ENCODE measurements around the gene TMC1.

Gene TMC1

GRCh38 chr9:72636621-72637020, 115.2 kb downstream of the TMC1 start:
- TF ChIP-seq, protein P1, sequence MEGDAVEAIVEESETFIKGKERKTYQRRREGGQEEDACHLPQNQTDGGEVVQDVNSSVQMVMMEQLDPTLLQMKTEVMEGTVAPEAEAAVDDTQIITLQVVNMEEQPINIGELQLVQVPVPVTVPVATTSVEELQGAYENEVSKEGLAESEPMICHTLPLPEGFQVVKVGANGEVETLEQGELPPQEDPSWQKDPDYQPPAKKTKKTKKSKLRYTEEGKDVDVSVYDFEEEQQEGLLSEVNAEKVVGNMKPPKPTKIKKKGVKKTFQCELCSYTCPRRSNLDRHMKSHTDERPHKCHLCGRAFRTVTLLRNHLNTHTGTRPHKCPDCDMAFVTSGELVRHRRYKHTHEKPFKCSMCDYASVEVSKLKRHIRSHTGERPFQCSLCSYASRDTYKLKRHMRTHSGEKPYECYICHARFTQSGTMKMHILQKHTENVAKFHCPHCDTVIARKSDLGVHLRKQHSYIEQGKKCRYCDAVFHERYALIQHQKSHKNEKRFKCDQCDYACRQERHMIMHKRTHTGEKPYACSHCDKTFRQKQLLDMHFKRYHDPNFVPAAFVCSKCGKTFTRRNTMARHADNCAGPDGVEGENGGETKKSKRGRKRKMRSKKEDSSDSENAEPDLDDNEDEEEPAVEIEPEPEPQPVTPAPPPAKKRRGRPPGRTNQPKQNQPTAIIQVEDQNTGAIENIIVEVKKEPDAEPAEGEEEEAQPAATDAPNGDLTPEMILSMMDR (conservative IDR thresholded peaks at IDR 0.05; ENCODE audit: low read depth, low read length): no peak
- H3K4me3 ChIP-seq (ENCODE audit: low read length): no peak overlapping the region
- DNase-seq (ENCODE audit: low read depth): no peak

DNA sequence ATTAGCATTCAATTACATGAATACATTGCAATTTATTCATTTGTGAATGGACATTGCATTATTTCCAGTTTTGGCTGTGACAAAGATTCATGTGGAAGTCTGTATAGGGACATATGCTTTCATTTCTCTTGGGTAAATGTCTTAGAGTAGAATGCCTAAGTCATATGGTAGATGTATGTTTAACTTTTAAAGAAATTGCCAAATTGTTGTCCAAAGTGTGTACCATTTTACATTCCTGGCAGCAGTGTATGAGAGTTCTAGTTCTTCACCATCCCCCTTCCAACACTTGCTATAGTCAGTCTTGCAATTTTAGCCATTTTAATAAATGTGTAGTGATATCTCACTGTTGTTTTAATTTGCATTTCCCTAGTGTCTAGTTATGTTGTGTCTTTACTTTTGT, 122.2 kb downstream of the TMC1 start:
- DNase-seq (ENCODE audit: low read depth): no peak
- TF ChIP-seq, protein P1 (conservative IDR thresholded peaks at IDR 0.05; ENCODE audit: low read depth, low read length): no peak
- H3K4me3 ChIP-seq (ENCODE audit: low read length): no peak overlapping the region

DNA sequence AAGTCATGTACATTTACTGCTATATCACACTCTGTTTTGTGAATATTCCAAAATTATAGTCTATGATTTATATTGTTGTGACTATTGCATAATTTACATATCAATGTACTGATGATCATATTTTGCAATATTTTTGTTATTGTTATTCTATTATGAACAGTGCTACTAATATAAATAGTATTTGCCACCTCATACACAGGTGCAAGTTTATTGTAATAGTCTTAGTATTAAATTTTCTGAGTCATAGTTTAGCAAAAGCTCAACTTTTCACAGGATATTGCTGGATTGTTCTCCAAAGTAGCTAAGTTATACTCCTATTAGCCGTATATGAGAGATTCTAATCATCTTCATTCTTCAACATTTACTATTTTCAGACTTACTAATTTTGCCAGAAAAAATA, 124.7 kb downstream of the TMC1 start:
- TF ChIP-seq, protein P1 (conservative IDR thresholded peaks at IDR 0.05; ENCODE audit: low read depth, low read length): no peak
- DNase-seq (ENCODE audit: low read depth): no peak
- no peak overlapping the region for H3K4me3 ChIP-seq (ENCODE audit: low read length)

- H3K4me3 ChIP-seq (ENCODE audit: low read length): no peak overlapping the region
- TF ChIP-seq, protein P1 (conservative IDR thresholded peaks at IDR 0.05; ENCODE audit: low read depth, low read length): no peak
- DNase-seq (ENCODE audit: low read depth): no peak
Measured at GRCh38 chr9:72648324-72649126, 127.1 kb downstream of the TMC1 start.

DNA sequence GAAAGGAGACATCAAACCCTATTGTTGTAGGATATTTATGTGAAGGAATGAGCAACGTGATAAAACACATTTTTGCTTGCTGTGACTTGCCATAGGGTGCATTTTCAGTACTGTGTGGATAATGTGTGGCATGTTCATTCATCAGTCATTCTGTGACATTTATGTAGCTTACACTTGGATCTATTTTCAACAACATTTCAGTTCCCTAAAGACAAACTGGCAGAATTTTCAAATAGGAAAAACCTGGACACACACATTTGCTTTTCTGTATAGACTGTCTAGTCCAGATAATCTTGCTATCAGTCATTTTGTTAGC, 127.7 kb downstream of the TMC1 start:
- DNase-seq (ENCODE audit: low read depth): no peak
- TF ChIP-seq, protein P1 (conservative IDR thresholded peaks at IDR 0.05; ENCODE audit: low read depth, low read length): no peak
- H3K4me3 ChIP-seq (ENCODE audit: low read length): no peak overlapping the region

DNA sequence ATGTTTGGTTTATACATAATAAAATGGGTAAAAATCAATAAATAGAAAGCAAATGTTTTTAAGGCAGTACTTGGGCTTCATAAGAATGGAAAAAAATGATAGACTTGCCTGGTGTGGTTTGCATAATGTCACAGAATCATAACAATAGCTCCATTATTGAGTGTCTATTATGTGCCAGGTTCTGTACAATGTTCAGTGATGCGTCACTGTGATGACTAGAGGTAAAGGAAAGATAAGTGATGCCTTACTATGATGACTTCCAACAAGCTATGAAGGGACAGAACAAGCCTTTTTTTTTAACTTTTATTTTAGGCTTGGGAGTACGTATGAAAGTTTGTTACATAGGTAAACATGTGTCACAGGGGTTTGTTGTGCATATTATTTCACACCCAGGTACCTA, 128.8 kb downstream of the TMC1 start:
- H3K4me3 ChIP-seq (ENCODE audit: low read length): no peak overlapping the region
- TF ChIP-seq, protein P1 (conservative IDR thresholded peaks at IDR 0.05; ENCODE audit: low read depth, low read length): no peak
- DNase-seq (ENCODE audit: low read depth): no peak

DNA sequence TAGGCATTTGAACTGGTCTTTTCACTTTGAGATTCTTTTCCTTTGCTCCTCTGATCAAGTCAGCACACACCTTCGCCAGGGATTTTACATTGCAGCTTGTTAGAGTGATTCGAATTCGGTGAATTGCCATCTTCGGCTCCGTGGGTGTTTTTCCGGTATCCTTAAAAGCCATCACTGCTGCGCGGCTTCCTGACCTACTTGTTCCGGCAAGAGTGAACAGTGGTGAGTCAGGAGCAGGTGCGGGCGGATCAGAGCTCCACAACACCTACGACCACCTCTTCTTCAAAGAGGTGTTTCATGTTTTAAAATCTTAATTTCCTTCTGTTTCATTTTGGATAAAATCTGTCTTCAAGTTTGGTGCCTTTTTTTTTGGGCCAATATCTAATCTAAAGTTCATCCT, 134.6 kb downstream of the TMC1 start:
- TF ChIP-seq, protein P1 (conservative IDR thresholded peaks at IDR 0.05; ENCODE audit: low read depth, low read length): no peak
- no peak overlapping the region for H3K4me3 ChIP-seq (ENCODE audit: low read length)
- no peak for DNase-seq (ENCODE audit: low read depth)

Data from retinal pigment epithelial cell (primary cell).